Fibroblast of the conjunctiva (primary cell): ENCODE measurements around the gene BAG1.

ENCODE experiments used
- DNase-seq: peaks from one replicate; pipeline ENCODE4 v3.0.0-alpha.2; 2010; ENCODE audit warnings: low read depth

BAG1 gene

DNA sequence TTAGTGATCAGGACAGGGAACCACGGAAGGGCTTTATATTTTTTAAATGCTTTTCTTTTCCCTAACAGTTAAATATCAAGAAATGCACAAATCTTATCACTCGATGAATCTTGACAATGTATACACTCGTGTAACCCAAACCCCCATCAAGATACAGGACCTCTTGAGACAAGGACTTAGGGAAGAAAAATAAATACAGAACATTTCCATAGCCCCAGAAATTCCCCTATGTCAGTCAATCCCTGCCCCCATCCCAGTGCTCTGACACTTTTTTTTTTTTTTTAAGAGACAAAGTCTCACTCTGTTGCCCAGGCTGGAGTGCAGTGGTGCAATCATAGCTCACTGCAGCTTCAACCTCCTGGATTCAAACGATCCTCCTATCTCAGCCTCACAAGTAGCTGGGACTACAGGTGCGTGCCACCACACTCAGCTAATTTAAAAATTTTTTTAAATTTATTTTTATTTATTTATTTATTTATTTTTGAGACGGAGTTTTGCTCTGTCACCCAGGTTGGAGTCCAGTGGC is 21.8 kb downstream of the BAG1 start:
- no peak for DNase-seq

DNA sequence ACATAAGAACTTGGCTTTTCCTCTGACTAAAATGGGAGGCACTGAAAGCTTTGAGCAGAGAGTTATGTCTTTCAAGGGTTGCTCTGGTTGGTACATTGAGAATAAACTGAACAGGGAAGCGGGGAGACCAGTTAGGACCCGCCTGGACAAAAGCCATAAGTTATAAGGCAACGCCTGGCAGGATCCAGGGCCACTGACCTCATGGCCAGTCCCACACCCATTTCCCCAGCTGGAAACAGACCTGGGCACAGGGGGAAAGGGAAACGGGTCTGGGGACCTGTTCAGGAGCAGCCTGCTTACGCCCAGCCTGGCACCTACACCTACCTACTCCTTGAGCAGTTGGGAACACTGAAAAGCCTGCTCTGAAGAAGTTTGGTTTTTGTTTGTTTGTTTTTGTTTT is 23.2 kb downstream of the BAG1 start:
- DNase-seq, result no peak

DNA sequence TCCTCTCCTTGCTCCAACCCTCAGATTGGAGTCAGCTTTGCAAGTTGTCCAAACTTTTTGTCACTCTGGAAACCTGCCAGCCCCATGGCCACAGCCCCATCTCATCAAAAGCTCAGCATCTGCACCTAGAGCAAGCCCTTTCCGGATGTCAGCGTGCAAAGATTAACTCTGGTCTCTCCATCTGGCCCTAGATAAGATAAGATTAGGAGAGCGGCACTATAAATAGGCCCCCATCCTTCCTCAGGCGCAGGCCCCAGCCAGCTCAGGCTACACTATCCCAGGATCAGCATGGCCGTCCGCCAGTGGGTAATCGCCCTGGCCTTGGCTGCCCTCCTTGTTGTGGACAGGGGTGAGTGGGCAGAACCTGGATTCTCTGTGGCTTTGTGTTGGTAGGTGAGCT is 24.6 kb downstream of the BAG1 start, which contains the start of gene SPINK4:
TSS of gene SPINK4 (plus strand) at position 247 of the 400 bp plus-strand sequence. CDS start at position 289, 42 bp downstream.
- no peak for DNase-seq

DNA sequence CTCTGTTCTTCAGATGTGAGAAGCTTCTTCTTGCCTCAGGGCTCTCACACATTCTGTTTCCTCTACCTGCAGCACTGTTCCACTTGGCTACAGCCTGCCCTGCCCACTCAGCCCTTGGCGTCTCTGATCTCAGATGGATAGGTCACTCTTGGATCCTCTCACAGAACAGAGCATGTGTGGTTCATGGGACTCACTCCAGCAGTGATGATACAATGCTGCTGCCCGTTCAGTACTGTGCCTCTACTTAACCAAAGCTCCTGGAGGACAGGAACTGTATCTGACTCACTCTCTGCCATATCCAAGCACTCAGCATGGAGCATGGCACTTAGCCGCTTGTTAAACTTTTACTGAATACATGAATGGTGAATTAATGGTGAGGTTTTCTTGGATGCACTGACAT is 27.9 kb downstream of the BAG1 start:
- DNase-seq, result no peak

DNA sequence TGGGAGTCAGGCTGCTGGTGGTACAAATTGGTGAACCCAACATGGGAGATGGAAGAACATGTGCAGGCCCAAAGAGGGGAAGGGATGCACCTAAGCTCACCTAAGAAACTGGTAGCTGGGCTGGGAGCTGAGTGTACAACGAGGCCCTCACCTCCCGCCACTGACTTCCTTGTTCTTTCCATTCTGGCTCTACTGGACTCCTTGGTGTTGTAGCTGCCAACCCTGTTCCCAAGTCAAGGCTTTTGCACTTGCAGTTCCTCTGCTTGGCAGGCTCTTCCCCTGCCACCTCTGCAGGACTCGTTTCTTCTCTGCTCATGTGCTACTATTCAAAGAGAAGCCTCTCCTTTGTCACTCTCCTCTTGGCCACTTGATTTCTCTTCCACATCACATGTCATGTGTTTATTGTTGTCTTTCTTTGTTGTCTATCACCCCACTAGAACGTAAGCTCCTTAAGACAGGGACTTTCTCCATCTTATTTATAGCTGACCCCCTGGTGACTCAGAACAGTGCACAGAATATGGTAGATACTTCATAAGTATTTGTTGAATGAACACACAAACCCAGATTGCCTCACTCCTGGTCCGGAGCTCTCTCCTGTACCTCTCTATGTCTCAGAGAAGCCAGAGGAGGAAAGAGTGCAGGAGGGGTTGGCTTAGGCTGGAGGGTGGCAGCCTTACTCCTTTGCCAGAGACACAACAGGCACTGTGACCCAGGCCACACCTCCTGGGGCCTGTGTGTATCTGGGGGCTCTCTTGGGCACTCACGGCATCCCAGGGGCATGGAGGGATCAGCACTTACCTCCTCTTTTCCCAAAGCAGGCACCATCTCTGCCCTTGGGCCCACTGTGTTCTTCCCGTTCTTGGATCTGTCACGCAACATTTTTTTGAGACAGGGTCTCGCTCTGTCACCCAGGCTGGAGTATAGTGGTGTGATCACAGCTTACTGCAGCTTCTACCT is 29.7 kb downstream of the BAG1 start:
- DNase-seq, result no peak

DNA sequence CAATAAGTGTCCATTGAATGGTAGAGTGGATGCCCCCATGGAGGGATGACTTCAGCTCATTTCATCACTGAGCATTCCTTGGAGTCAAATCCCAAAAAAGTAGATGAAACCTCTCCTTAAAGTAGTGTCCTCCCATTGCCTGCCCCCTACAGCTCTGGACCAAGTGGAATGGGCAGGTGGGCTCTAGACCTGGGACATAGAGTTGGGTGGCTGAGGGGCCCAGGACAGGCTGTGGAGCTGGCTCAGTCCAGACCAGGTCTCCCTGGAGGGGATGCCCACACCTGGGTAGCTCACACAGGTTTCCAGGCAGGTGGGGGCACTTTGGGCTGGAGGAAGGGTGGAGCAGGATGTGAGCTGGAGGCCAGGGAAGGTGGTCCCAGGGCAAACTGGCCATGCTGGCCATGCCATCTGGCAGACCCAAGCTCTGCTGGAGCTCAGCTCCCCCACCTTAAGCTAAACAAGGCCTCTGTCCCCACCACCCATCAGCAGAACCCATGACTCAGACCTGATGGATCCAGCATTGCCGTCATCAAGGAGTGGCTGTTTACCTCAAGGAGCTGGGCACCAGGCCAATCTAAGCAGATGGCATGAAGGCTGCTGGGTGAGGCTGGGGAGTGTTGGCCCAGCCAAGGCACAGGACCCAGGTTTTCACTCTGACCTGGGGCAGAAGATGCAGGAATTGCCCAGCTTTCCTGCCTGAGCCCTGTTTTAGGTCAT is 30.7 kb downstream of the BAG1 start:
- DNase-seq, result peak; percentile 71

DNA sequence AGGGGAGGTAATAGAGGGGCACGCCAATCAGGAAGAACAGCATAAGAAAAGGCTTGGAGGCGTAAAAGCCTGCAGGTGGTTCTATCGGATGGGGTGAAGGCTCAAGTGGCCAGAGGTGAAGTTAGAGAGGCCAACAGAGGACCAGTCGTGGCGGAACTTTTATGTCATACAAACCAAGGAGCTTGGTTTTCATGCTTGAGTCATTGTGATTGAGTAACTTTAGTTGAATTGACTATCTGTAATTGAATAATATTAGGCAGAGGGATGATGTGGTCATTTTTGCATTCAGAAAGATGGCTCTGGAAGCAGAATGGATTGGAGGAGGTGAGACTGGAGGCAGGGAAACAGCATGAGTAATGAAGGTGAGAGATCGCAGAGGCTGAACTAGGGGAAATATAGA is 31.7 kb downstream of the BAG1 start:
- no peak for DNase-seq

DNA sequence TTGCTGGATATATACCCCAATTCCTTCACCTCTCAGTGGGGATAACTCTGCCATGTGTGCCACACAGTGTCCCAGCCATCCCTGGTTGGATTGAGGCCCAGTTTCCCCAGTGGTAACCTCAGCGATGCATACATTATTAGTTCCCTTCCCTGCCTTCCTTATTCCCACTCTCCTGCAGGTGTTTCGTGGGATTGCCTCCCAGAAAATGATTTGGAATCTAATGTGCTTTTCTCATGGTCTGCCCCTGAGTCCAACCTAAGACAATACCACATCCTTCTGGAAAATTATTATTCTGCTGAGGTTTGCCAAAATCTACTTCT is 32.9 kb downstream of the BAG1 start:
- DNase-seq, result no peak

DNA sequence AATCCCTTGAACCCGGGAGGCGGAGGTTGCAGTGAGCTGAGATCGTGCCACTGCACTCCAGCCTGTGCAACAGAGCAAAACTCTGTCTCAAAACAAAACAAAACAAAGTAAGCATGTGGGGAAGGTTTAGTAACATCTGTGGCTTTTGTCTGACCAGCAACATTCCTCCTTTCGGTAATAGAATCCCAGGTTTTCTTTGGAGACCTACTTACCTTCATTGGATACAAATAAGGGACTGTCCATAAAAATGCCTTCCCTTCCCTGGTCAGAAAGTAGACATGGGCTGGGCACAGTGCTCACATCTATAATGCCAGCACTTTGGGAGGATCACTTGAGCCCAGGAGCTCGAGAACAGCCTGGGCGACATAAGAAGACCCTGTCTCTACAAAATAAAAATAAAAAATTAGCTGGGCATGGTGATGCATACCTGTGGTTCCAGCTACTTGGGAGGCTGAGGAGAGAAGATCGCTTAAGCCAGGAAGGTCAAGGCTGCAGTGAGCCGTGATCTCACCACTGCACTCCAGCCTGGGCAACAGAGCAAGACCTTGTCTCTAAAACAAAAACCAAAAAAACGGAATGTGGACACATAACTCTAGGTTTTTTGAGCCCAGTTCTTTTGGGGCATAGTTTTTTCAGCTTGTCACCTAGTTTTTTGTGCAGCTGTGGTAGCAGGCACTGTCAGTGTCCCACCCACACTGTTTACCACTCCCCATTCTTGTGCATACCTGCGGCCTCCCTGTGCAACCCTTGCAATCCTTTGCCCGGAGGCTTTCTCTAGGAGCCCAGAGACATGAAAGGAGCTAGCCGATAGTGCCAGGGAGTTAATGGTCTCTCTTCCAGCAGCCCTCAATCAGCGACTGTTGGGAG is 33.5 kb downstream of the BAG1 start:
- no peak for DNase-seq

DNA sequence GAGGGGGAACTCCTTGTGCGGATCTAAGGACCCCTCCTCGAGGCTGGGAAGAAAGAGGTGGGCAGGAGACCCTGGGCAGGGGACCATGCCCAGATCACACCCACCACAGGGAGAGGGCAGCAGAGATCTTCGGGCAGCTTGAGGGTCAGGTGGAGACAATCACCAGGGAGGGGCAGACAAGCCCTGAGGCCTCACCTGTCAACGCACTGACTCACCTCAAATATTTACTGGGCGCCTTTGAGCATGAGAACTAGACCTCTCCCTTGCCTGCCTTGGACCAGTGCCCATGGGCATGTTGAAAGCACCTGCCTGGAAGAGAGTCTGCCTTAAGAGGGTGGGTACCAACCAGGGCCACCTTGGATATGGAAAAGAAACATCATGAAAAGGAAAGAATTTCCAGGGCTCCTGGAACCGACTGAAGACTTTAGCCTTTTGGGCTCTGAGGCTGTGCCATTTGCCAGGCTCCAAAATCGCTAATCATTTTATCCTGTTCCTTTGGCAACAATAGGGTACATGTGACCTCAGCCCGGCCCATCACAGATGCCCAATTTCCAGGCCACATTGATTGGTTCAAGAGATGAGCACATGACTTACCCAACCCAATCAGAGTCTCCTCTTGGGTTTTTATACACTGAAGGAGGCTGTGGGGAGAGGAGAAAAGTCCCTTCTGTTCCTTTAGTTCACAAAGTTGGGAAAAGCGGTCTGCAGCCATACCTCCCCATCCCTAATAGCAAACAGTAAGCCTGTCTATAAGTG is 35.0 kb downstream of the BAG1 start:
- DNase-seq, result no peak

DNA sequence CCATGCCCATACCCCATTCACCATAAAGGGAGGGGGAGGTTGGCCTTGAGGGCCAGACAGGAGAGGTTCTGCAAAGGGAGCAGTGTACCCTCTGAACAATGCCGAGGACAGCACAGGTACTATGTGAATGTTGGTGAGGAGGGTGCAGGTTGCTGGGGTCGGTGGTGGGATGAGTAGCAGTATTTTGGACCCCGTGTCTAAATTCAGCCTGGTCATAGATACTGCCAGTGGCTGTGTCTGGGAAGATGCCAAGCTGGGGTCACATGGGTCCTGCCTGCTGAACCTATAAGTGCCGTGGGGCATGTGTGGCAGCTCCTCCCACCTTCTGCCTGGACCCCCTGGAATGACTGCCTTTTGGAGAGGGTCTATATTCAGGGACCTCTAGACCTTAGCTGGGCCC is 35.9 kb downstream of the BAG1 start:
- no peak for DNase-seq

DNA sequence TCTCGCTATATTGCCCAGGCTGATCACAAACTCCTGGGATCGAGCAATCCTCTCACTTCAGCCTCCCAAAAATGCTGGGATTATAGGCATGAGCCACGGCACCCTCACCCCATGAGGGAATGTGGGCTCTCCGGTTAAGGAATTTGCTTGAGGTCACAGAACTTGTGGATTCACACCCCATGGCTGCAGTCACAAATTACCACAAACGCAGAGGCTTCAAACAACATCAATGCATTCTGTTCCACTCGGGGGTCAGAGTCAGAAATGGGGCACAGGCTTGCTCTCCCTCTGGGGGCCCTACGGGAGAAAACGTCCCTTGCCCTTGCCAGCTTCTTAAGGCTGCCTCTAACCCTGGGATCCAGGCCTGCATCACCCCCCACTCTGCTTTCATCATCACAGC is 36.8 kb downstream of the BAG1 start:
- DNase-seq, result no peak

DNA sequence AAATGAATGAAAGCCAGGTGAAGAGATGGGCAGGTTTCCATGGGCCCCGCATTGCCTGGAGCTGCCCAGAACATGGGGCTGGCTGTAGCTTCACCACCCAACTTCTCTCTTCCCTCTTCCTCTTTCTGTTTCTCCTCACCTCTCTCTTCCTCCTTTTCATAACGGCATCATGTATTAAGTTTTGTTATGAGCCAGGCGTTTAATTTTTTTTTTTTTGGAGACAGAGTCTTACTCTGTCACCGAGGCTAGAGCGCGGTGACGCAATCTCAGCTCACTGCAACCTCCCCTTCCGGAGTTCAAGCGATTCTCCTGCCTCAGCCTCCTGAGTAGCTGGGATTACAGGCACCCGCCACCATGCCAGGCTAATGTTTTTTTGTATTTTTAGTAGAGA is 37.5 kb downstream of the BAG1 start:
- DNase-seq, result no peak

DNA sequence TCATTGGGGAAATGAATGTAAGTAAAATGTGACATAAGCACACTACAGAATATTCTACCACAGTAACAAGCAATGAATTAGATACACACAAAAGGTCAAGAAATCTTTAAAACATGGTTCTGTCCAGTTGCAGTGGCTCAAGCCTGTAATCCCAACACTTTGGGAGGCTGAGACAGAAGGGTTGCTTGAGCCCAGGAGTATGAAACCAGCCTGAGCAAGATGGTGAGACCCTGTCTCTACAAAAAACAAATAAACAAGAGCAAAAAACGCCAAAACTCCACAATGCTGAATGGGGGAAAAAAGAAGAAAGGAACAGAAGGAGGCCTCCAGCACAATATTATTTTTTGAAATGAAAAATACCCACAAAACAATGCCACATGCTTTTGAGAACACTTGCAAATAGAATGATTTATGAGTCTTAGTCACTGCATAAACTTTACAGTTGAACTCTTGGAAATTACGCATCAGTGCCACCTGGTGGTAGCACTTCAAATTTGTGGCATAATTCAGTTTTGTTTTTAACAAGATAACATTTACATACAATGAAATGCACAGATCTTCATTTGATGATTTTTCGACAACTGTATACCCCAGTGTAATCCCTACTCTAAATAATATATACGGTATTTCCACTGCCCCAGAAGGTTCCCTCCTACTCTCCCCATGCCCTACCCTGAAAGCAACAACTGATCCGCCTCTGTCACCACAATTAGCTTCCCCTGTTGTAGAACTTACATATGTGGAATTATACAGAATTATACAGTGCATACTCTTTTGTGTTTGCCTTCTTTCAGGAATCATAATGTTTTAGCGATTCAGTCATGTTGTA is 39.0 kb downstream of the BAG1 start:
- peak; percentile 68 for DNase-seq

DNA sequence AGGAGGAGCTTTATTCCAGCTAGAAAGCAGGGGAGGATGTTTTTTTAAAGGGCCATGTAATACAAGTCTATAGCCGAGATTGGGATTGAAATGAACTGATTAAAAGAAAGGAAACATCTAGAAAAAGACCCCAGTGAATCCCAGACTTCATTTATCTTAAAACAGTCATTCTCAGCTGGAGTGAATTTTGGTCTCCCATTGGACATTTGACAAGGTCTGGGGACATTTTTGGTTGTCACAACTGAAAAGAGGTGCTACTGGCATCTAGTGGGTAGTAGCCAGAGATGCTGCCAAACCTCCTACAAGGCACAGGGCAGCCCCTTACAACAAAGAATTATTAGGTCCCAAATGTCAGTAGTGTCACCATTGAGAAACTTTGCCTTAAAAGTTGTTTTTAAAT is 40.8 kb downstream of the BAG1 start:
- no peak for DNase-seq

DNA sequence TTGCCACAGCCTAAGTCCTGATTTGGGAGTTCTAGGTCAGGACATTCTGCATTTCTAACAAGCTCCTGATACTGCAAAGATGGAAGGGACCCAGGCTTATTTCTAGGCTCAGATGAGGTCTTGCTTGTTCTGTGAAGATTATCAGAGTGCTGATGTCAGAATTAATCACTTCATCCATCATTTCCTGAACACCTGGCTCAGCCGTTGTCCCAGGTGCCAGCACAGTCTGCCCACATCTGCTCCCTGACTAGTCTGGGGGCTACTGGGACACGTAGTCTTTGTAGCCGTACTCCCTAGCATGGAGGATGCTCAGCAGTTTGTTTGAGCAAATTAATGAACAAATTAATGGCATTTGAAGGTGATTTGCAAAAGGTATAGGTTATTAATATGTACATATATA is 42.5 kb downstream of the BAG1 start:
- no peak for DNase-seq

DNA sequence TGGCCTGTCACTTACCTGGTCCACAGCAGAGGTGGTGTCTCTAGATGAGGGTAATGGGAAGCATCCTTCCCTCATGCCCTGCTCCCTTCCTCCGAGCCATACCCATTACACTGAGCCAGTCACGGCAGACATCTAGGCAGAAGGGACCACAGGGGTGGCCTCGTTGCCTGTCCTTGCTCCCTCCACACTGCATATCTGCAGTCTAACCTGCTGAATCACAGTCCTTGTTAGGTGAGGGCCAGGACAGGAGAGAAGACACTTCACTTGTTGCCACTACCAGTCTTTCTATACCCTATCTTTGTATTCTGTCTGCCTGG is 43.0 kb downstream of the BAG1 start:
- no peak for DNase-seq

DNA sequence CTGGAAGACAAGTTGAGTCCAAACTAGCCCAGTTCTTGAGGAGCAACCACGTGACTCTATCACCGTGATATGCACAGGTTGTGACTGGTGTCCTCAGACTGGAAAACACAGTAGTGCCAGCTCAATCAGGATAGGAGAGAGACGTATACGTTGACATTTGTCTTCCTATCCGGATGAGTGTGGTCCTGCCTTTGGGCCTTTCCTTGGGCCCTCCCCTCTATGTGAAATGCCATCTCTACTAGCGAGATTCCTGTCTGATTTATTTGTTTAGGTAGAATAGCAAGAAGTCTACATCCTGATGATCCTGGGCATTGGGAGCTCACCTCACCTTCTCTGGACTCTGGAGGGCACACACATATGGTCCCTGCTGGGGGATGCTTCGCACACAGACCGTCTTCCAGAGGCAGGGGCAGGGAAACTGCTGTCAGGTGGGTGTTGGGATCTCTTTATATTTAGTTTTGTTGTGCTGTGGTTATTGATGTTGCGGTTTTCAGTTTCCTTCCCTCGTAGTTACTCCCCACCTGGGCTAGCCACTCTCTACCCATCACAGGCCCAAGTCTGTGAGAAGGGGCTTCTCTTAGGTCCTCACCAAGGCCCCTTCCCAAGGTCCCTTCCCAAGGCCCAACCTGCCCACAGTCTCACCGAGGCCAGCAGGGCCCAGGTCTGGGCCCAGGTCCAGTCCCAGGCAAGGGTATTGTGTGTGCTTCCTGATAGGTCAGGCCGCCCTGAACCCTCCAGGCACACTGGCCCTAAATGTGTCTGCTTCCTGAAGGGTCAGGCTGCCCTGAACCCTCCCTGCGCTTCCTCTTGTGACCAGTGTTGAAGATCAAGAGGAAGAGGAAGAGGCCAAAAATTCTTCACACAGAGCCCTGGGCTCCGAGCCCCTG is 43.6 kb downstream of the BAG1 start:
- DNase-seq, result no peak

DNA sequence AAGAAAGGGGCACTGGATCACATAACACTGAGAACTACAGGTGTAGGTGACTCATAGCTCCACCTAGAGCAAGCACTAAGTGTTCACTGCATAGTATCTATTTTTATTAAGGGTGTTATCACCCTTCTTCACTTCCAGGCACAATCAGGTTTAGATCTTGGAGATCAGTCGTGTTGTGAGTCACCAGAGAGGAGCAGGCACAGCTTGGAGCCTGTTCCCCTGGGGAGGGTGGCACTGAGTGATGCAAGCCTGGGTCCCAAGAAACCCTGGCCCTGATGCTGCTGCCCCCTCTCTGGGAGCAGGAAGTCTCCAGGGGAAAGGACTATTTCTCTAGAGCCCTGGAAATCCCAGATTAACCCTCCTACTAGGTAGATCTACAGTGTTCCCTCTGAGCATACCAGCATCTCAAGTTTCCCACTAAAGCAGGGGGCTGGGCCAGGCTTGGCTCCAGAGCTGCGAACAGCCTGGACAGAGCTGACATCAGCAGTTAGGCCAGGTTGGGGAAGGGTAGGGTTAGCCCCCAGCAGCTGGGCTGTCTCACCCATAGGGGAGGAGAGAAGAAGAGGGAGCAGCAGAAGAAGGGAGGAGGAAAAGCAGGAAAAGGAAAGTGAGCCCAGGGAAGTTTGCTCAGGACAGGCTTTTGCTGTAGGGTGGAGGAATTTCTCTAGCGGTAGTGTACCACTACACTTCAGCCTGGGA is 52.7 kb downstream of the BAG1 start:
- DNase-seq, result no peak
